DOHH2 (cell line): ENCODE results near the gene SLC10A3.

Experiments
- CTCF ChIP-seq: fragments of 200-600 bp; sonication (generic); IDR thresholded peaks from one replicate; pipeline ENCODE4 v1.5.1; 2014; ENCODE audit warnings: antibody characterized with exemption, mild to moderate bottlenecking, low read depth, low read length; ENCODE audit not compliant: poor library complexity, severe bottlenecking
- EZH2phosphoT487 ChIP-seq: fragments of 200-600 bp; sonication (generic); IDR thresholded peaks from 2 replicates; pipeline ENCODE4 v1.6.1; 2017; ENCODE audit warnings: borderline replicate concordance, mild to moderate bottlenecking, antibody characterized with exemption, low read length, moderate library complexity, mixed read lengths

DNA sequence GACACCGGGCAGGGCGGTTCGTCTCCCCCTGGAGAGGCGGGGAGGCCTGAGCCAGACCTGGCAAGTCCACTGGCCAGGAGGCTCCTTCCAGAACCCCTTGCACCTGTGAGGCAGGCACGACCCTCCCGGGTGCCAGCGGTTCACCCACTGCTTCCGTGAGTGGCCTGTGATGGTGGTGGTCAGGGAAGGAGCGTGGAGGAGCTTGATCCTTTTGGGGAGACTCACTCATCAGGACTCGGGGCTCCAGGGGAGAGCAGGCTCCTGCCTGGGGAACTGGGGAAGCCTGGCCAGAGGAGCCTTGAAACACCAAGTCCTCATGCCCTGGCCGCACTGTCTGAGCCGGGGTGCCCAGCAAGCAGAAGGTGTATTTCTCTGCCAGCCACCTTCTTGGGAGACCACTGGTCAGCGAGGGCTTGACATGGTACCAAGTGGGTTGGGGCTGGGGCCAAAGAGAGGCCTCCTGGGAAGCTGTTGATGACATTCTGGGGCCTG is 45.6 kb downstream of the SLC10A3 start:
- TF ChIP-seq EZH2phosphoT487 (no peak), CTCF (no peak)
